NCI-H2081 treated with DMSO at 0.1 percent for 48 hours (cell line): ENCODE data around the gene FBLN2.

Experiments
- DNase-seq: peaks from one replicate; lab custom pipeline; 2025; lab: John Stamatoyannopoulos, UW

The FBLN2 gene

DNA sequence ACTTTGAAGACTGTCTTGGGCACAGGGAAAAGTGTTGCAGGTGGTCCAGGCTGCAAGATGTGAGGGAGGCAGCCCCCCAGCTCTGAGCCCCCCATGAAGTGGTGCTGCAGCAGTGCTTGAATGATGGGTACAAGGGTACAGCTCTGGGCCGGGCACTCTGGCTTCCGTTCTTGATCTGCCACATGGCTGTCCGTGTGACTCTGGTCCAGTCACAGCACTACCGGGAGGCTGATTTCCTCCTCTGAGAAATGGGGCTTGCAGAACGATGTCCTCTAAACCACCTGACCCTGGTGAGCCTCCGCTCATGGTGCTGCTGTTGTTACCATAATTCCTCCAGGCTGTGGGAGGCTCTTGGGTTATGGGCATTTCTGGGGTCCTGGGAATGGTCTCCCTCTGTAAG, 75.1 kb downstream of the FBLN2 start:
- DNase-seq, result no peak

DNA sequence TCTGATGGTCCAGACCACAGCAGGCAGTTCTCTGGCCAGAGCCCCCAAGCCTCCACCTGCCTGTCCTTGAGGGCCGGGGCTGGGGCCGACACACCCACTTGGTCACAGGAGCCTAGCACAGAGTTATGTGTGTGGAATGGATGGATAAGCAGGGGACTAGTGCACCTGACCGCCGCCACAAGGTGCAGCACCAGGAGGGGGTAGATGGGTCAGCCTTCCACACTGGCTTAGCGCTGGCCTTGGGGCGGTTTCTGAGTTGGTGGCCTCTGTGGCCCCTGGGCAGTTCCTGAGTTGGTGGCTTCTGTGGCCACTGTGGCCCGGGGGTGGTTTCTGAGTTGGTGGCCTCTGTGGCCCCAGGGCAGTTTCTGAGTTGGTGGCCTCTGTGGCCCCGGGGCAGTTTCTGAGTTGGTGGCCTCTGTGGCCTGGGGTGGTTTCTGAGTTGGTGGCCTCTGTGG, 75.8 kb downstream of the FBLN2 start:
- DNase-seq, result no peak

DNA sequence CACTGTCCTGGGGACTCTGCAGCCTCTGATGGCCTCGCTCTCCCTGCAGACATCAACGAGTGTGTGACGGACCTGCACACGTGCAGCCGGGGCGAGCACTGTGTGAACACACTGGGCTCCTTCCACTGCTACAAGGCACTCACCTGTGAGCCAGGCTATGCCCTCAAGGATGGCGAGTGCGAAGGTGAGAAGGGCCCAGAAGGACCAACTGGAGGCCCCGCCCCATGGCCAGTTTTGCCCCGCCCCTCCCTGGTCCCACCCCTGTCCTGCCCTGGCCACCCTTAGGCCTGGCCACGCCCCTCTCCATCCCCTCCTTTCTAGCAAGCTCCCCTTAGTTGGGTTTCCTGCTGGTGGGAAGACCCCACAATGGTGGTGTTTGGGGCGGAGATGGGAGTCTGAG, 77.5 kb downstream of the FBLN2 start:
- DNase-seq, result no peak

DNA sequence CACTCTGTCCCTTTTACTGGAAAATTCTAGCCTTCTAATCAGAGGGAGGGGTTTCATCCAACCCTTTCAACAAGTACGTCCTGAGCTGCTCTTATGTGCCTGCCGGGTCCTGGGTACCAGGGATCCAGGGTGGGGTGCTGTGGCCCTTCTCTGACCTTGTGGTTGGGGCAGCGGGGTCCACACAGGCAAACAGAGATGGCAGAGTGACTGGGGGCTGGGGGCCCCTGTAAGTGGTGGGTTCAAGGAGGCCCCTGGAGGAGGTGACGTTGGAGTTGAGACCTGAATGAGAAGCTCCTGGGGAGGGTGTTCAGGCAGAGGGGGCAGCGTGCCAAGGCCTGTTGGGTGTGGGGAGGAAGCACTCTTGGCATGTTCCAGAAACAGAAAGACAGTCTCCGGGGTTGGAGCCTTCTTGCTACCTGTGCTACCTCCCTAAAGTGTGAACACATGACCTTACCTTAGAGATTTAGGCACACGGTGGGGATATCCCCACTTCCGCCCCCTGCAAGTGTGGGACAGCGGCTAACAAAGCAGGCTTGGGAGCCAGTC, 78.1 kb downstream of the FBLN2 start:
- DNase-seq, result no peak

DNA sequence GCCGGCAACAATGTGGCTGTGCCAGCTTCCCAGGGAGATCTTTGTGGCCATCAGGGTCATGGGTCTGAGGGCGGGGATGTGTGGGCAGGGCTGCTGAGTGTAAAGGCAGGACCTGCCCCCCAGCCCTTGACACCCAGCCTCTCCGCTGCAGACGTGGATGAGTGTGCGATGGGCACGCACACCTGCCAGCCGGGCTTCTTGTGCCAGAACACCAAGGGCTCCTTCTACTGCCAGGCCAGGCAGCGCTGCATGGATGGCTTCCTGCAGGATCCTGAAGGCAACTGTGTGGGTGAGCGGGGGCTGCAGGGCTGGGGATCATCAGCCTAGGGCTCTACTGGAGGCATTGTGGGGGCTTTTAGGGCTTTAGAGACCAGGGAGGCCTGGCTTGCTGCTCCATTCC, 78.8 kb downstream of the FBLN2 start:
- DNase-seq, result no peak

DNA sequence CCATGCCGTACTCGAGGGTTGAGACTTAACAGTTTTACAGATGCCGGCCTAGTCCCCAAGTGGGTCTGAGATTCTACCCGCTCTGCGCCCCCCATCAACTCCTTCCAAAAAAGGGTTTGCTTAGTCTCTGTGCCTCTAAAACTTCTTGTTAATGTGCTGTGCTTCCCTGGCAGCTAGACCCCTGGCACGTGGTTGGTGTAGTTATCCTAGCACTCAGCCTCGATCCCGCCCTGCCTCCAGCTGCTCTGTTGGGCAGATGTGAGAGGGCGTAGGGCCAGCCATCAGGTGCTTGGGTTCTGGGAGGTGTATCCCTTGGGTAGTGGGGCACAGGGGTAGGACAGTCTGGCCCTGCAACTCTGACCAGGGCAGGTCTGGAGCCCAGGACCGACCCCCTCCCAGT, 79.5 kb downstream of the FBLN2 start:
- DNase-seq, result no peak

DNA sequence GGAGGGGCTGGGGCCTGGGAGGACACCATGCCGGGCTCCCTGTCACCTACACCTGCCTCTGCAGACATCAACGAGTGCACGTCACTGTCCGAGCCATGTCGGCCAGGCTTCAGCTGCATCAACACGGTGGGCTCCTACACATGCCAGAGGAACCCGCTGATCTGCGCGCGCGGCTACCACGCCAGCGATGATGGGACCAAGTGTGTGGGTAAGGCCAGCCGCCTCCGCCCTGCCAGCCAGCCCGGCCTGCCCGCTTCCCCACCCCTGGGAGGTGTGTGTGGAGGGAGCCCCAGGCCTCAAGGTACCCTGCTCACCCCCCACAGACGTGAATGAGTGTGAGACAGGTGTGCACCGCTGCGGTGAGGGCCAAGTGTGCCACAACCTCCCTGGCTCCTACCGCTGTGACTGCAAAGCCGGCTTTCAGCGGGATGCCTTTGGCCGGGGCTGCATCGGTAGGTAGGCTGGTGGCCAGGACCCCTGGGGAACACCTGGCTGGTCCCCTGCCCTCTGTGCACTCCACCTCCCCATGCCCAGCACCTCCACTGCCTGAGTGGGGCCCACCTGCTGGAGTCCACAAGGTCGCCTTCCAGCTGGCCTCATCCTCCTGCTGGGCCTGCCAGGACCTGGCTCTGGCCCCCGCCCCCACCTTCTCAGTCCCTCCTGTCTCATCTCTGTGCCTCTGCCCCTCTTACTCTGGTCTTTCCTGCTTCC, 80.1 kb downstream of the FBLN2 start:
- no peak for DNase-seq

DNA sequence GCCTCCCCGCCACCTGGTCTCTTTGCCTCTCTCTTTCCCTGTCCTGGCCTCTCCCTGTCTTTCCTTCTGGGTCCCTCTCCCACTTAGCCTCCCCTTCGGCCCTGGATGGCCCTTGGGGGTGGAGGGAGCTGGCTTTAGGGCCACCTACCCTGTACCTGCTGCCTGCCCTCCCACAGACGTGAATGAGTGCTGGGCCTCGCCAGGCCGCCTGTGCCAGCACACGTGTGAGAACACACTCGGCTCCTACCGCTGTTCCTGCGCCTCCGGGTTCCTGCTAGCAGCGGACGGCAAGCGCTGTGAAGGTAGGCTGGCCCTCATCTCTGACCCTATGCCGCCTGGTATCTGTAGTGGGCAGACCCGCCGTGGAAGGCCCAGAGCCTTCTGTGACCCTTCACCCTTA, 80.7 kb downstream of the FBLN2 start:
- DNase-seq, result no peak

DNA sequence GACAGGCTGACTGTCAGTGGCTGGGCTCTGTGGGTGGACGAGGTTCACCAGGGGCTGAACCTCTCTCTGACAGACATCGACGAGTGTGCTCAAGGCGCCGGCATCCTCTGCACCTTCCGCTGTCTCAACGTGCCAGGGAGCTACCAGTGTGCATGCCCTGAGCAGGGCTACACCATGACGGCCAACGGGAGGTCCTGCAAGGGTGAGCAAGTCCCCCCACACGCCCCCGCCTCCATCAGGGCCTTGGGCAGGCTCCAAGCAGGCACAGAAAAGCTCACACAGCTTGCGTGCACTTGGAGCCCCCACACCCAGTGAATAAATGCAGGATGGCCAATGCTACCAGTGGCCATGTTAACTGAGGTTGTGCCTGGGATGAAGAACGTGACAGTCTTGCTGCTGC, 82.3 kb downstream of the FBLN2 start:
- DNase-seq, result no peak

DNA sequence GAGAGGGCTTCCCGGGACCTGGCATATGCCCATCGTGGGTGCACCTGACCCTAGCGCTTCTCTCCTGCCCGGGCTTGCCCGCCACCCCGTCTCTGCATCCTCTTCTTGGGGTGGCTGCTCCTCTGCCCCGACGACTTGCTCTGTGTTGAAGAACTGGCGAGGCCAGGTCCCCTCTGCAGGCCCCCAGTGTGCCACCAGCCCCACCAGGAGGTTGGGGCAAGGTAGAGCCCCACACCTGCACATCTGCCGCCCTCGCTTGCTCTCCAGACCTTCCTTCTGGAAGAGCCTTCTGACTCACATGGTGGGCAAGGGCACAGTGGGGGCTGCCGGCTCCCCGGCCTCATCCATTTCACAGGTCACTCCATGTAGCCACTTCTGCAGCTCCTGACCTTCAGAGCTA, 84.3 kb downstream of the FBLN2 start:
- DNase-seq, result no peak

DNA sequence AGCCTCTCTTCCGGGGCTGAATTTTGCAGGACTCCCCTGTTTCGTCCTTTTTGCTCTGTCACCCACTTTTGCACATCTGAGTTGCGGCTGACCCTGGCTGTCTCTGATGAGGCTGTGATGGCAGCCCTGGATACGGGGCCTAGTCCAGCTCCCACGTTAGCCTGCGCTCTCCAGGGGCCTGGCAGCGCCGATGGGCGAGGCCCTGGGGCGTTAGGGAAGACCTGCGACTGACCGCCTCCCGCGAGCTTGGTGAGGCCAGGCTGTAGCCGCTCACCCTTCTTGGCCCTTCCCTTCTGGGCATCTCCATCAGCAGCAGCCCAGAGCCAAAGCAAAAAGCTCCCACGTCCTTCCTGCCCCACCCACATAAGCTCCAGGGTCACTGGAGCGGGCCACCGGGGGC, 85.2 kb downstream of the FBLN2 start:
- no peak for DNase-seq

DNA sequence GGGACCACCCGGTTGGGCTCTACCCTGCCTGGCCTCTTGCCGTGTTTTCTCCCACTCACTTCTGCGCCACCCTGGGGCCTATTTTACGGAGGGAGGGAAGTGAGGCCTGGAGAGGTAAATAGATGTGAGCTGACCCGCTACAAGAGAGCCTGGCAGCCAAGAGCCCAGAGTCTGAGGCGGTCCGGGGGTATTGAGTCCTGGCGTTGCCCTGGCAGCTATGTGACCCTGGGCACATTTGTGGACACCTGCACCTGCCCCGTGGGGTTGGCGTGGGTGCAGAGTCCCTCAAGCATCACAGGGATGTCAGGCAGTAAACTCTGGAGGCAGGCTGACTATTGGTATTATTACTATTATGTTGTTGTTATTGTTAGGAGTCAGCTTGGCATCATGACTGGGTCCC, 85.7 kb downstream of the FBLN2 start:
- DNase-seq, result no peak

DNA sequence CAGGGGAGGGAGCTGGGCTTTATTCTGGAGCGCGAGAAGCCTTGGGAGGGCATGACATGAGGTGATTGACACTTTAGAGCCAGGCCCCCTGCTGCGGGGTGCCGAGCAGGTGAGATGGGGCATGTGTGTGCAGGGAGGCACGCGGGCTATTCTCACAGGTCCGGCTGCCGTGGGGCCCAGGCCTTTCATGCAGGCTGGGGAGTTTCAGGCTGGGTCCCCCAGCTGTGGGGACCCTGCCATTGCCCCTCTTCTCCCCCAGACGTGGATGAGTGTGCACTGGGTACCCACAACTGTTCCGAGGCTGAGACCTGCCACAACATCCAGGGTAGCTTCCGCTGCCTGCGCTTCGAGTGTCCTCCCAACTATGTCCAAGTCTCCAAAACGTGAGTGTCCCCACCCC, 87.3 kb downstream of the FBLN2 start:
- no peak for DNase-seq

DNA sequence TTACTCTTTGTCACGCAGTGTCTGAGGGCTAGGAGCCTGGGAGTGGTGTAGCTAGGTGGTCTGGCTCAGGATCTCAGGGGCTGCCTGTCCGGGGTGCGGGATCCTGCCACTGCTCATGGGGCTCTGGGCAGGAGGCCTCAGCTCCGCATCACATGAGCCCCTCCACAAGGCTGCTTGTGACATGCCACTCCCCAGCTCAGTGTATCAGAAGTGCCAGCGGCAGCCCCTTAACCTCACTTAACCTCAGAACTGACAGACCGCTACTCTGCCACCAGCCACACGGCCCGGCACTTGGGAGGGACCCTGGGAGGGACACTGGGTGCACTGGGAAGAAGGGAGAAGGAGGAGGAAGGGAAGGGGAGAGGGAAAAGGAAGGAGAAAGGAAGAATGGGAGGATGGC, 87.9 kb downstream of the FBLN2 start:
- DNase-seq, result no peak

DNA sequence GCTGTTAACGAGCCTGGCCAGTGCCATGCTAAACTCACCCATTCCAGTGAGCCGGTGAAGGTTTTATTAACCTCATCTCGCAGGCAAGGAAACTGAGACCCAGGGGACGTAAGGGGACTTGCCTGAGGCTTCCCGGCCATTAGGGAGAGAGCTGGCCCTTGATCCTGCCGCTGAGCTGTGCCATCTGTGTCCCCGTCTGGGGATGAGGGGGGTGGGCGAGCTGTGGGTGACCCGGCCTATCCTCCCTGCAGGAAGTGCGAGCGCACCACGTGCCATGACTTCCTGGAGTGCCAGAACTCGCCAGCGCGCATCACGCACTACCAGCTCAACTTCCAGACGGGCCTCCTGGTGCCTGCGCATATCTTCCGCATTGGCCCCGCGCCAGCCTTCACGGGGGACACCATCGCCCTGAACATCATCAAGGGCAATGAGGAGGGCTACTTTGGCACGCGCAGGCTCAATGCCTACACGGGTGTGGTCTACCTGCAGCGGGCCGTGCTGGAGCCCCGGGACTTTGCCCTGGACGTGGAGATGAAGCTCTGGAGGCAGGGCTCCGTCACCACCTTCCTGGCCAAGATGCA, 88.5 kb downstream of the FBLN2 start:
- no peak for DNase-seq

DNA sequence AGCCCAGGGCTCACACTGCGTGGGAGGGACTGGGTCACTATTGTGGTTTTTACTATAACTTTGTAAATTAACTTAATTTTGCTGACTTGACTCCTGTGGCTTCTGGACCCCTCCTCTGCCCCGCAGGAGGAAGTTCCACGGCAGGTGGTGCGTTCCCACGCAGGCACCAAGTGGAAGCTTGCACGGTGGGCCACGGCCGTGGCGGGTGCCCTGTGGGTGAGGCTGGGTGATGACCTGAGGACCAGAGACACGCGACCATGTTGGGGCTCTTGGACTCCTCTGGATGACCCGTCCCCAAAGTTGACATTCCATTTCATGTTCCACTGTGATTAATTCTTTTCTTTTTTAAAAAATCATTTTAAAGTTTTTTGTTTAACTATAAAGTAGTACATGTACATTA, 89.0 kb downstream of the FBLN2 start:
- no peak for DNase-seq

DNA sequence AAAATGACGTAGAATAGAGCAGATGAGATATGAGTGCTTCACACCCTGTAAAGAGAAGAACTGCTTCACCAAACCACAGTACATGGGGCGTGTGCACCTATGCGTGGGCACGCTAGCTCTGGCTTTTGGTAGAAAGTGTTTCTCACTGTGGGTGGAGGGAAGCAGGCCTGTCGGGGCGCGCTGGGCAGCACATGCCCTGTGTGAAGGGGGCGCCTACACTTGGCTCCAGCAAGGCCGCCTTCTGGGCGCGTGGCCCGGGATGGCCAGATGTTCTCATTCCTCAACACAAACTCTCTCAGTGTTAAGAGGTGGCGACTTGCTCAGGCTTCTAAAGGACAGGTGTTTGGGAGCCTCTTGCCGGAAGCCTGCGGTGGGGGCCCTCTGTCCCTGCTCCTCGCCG, 90.0 kb downstream of the FBLN2 start:
- no peak for DNase-seq

DNA sequence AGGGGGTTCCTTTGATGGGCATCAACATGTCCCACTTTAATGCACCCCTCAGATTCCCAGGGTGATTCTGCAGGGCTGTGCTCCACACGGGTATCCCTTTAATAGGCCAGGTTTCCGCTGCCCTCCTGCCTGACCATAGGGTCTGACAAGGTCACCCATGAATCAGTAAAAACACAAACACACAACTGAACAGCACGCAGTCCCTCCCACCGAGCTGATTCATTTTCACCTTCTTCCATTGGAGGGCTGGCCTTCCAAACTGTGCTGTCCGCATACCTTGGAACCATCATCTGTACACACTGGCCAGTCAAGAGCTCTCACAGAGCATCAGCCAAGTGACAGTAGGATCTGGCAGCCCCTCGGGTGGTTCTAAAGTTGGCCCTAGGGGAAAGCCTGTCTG, 93.7 kb downstream of the FBLN2 start:
- no peak for DNase-seq

DNA sequence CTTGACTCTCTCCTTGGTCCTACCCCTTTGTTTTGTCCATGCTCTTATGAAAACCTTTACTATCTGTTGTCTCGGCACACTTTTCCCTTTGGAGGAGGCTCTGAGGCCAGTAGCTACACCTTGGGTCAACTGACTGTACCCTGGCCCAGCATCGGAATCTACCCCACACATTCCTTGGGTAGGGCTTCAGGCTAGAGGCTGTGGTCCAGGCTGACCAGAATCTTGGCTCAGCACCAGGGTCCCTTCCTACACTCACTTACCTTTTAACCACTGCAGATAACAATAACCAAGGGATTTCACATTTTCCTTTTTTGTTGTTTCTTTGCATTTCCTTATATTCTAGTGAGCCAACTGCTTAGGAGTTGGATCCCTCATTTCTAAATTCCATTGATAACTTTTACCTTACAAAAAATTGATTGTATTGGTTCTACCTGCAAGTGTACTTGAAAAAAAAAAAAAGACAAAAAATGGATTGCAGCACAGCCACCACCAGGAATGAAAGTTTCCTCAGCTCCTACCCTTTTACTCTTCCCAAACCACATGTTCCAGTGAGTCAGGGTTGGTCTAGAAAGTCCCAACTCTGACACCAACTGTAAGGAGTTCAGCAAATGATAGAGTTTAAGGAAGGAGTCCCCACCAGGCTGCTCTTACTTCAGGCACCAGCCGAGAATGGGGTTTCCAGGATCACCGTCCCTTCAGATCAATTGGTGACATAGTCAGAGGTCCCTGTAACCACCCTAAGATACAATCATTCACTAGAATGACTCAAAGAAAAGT, 95.6 kb downstream of the FBLN2 start:
- DNase-seq, result no peak

DNA sequence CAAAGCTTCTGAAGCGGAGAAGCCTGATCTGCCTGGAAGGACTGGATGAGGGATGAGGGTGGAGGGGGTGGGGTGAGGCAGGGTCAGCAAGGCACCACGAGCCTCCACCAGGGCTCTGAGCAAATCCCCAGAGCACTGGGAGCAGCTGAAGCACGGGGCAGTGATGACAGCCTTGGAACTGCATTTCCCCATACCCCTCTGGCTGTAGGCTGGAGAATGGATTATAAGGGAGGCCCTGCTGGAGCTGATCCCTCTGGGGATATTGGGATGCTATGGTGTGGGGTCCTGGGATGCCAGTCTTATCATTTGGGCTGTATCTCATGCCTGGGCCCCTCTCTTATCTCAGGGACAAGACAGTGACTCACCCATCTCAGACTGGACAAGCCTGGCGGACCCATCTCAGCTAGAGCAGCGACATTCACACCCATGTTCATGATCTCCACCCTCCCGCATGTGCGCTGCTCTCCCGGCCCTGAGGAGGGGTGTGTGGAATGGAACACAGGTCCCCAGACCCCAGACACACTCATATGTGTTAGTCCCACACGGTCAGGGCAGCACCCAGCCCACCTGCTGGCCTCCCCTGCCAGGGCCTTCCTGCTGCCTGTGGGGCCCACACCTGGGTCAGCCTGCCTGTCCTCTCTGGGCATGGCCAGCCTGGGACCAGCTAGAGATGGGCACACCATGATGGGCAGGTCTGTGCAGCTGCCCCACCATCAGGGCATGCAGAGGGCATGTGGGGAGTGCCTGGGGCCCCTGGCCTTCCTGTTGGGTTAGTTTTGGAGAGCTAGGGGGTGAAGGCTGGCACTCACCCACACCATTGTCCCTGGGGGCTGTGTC, 97.1 kb downstream of the FBLN2 start:
- no peak for DNase-seq

DNA sequence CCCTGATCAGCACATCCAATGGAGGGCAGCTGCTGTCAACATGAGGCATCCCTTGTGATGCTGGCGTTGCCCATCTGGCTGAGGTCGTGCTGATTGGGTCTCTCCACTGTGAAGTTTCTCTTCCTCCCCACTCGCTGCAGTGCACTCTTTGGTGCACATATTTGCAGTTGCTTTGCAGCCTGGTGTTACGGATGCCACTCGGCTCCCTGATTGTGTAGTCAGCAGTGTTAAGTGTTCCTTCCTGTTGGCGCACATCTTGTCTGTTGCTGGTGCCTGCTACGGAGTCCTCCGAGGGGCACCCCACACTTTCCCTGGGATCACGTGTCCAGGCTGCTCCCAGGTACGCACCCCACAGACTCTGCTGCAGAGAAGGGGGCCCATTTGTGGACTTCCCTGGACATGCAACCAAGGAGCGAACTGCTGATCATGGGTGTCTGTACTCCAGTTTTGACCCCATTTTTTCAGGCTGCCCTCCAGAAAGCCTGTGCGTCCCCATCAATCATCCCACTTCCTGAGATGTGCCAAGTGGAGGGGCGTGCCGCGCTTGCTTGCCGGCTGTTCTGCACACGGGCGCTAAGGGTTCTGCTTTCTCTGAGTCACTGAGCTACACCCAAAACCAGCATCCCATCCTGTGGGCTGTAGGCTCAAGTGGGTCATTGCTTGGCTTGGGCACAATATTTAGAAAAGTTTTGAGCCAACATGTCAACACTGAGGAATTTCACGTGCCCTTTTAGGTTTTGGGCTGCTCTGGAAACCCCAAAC, 98.6 kb downstream of the FBLN2 start:
- no peak for DNase-seq
